ENCODE results near the gene TELO2. TPM values are rescaled to one million over a fixed set of nuclear protein-coding genes. Genes with fewer than 3 reads are reported as not detected.

The TELO2 gene
- total RNA-seq: 14.0 and 15.9 TPM in 2 replicates

GRCh38 chr16:1492923-1493745, at the start of gene TELO2:
Gene TELO2, plus strand, starts transcription at chr16:1493360. Its CDS starts 922 bp downstream, at chr16:1494282.

GRCh38 chr16:1443980-1444729, 49.0 kb upstream of the TELO2 start, which contains the start of gene CCDC154:
Gene CCDC154, minus strand, starts transcription at chr16:1444556. Its CDS starts 234 bp downstream, at chr16:1444322.

GRCh38 chr16:1474796-1475551, 18.2 kb upstream of the TELO2 start, which contains the start of gene CLCN7:
Gene CLCN7, minus strand, starts transcription at chr16:1475028. Its CDS starts 54 bp downstream, at chr16:1474974.

GRCh38 chr16:1488619-1489018, 4.5 kb upstream of the TELO2 start, which contains the start of gene PTX4:
Gene PTX4, minus strand, starts transcription at chr16:1488944. Its CDS starts 35 bp downstream, at chr16:1488909.

GRCh38 chr16:1533443-1533951, 40.3 kb downstream of the TELO2 start, which contains the start of gene TMEM204:
Gene TMEM204, plus strand, starts transcription at chr16:1533666. Its CDS starts 610 bp downstream, at chr16:1534276.

Other genes with a start within 250 kb of the TELO2 start
- gene TPSD1, start 237.3 kb upstream of the TELO2 start, total RNA-seq: not detected in 2 replicates
- gene UBE2I, start 183.7 kb upstream of the TELO2 start, total RNA-seq: 51.2 and 57.8 TPM in 2 replicates
- gene BAIAP3, start 159.7 kb upstream of the TELO2 start, total RNA-seq: 0.32 and 0.91 TPM in 2 replicates
- 91.3 and 120 TPM in 2 replicates for gene TSR3, start 141.5 kb upstream of the TELO2 start, total RNA-seq
- gene GNPTG, start 141.4 kb upstream of the TELO2 start, total RNA-seq: 21.3 and 26.3 TPM in 2 replicates
- 4.9 and 5.2 TPM in 2 replicates for gene UNKL, start 78.7 kb upstream of the TELO2 start, total RNA-seq
- gene UQCC4, start 72.6 kb upstream of the TELO2 start, total RNA-seq: 23.4 and 24.7 TPM in 2 replicates
- gene PERCC1, start 62.3 kb upstream of the TELO2 start, total RNA-seq: not detected in 2 replicates
- gene CCDC154, start 48.8 kb upstream of the TELO2 start, total RNA-seq: under 0.01 and 0.15 TPM in 2 replicates
- 40.9 and 60.6 TPM in 2 replicates for gene CLCN7, start 18.3 kb upstream of the TELO2 start, total RNA-seq
- not detected in 2 replicates for gene PTX4, start 4.4 kb upstream of the TELO2 start, total RNA-seq
- 15.0 and 36.7 TPM in 2 replicates for gene TMEM204, start 40.3 kb downstream of the TELO2 start, total RNA-seq
- gene IFT140, start 118.7 kb downstream of the TELO2 start, total RNA-seq: 21.4 and 26.3 TPM in 2 replicates
- gene CRAMP1, start 119.0 kb downstream of the TELO2 start, total RNA-seq: 5.5 and 6.4 TPM in 2 replicates
- 52.0 and 75.0 TPM in 2 replicates for gene JPT2, start 184.9 kb downstream of the TELO2 start, total RNA-seq
- 23.4 and 26.4 TPM in 2 replicates for gene MAPK8IP3, start 212.8 kb downstream of the TELO2 start, total RNA-seq